HG03442 (cell line): Measurements from ENCODE around the gene SPTBN1.
A peak's percentile ranks its signal among the peaks of the same experiment; 100 is the strongest.
"Not testable (repeated sequence)": the region's sequence is repeated elsewhere in the genome, so short reads cannot be mapped to it uniquely, and the experiment has no call there.

Source experiments
- ATAC-seq: cut with Tn5 transposase; IDR thresholded peaks from one replicate; pipeline ENCODE4 v1.9.1; 2021; ENCODE audit warnings: mild to moderate bottlenecking, moderate library complexity; ENCODE audit not compliant: unreplicated experiment

SPTBN1 gene

DNA sequence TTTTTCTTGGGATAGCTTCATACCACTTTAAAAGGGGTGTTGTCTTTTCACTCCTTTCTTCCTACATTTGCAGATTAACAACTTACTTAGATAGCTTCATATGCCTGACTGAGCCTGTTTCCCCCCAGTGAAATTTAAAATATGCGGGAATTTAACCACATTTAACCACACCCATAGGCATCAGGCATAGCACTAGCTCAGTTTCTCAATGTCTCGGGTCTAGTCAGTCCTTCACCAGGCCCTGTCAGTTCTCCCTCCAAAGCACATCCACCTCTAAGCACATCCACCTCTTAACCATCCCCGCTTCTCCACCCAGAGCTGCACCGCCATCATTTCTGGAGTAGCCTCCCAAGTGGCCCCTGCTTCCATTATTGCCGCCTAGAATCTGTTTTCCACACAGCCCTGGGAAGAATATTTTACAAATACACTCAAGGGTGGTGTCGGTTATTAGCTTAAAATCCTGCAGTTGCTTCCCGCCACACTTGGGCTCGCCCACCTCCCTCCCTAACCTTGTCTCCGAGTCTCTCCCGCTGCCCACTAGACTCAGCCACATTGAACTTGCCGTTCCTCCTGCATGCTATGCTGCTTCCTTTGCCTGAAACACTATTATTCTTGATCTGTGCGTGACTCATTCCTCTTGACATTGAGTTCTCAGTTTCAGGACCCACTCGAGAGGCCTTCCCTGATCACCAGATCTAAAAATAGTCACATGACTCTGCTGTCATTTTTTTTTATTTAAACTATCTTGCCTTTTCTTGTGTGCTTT, 68.3 kb downstream of the SPTBN1 start:
- ATAC-seq, result peak; percentile 91

DNA sequence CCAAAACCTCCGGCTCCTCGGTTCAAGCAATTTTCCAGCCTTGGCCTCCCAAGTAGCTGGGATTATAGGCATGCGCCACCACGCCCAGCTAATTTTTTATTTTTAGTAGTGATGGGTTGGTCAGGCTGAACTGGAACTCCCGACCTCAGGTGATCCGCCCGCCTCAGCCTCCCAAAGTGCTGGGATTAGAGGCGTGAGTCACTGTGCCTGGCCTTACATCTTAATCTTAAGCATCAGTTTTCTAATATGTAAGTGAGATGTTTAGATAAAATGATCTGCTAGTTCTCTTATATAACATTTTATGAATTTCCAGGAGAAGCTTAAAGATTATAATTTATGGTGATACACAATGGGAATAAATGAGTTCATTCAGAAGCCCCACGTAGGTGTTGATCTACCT, 69.2 kb downstream of the SPTBN1 start:
- no peak for ATAC-seq

DNA sequence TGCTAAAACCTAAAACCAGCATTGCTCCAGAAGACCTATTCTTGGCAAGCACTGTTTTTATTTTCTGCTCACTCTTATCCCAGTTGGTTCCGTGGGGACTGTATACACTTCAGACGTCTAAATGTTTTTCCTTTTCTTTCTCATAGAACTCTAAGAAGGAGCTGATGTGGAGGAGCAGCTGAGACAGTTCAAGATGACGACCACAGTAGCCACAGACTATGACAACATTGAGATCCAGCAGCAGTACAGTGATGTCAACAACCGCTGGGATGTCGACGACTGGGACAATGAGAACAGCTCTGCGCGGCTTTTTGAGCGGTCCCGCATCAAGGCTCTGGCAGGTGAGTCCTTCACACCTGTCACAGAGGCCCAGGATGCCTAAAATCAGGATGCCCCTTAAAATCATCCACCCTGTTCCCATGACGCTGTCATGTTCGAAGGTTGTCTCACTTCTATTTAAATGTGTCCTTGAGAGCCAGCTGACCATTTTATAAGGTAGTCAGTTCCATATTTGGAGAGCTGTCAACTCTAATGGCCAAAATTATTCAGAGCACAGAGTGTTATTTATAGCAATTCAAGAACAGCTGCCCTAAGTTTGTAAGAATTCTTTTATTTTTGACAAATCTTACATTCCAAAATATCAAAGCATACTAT, 70.2 kb downstream of the SPTBN1 start:
- ATAC-seq, result no peak

DNA sequence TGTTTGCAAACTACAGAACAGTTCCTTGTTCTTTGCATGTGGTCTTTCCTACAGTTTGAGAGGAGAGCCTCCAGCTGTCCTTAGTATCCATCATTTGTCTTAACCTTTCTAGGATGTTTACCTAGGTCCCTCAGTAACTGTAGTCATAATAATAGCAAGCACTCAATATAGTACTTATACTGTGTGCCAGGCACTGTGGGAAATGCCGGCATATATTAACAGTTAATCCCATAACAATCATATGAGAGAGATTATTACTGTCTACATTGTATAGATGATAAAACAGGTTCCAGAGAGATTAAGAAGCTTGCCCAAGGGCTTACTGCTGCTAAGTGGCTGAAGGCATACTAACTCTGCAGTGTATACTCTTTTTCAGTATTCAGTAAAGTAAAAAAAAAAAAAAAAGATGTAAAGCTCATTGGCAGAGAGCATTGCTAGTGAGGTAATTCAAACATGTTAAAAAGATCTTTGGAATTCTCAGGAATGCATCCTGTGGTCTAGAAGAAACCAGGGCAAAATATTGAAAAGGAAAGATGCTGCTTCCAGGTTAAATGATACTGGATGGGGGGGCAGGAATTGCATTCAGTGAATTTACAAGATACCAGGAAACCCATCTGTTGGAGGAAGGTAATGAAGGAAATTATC, 72.3 kb downstream of the SPTBN1 start:
- ATAC-seq, result no peak

DNA sequence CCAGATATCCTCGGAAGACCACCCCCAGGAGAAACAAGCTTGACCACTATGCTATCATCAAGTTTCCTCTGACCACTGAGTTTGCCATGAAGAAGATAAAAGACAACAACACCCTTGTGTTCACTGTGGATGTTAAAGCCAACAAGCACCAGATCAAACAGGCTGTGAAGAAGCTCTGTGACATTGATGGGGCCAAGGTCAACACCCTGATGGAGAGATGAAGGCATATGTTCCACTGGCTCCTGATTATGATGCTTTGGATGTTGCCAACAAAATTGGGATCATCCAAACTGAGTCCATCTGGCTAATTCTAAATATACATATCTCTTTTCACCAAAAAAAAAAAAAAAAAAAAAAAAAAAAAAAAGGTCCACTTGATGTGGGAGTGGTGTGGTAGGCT, 73.4 kb downstream of the SPTBN1 start:
- ATAC-seq, result not testable (repeated sequence)

DNA sequence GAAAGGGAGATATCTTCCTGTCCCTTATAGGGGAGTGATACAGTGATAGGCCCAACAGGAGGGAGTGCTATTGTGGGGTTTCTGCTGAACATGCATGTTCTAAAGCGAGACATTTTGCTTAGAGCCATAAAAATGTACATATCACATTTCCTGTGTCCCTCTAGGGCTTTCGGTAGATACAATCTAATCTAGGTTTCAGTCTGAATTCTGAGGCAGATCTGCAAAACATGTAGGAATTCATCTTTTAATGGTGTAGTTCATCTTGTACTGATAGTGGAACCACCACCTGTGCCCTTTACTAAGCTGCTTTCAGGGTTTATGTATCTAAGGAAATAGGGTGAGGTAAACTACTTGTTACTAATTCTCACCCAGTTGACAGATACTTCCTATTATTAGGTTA, 73.8 kb downstream of the SPTBN1 start:
- no peak for ATAC-seq

DNA sequence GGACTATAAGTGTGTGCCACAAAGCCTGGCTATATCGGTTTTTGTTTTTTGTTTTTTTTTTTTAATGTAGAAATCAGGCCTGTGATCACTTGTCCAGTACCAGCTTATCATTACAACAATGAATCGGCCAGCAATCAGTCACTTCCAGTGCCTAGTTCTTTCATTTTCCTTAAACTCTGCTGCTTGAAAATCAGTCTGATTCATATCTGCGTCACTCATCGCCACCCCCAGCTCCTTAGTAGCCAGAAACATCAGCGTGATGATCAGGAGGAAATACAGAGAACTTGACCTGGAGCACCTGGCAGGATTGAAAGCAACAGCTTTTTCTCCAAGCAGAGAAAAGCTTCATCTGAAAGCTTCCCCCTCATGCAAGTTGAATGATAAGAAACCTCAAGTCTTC, 75.4 kb downstream of the SPTBN1 start:
- ATAC-seq, result no peak

DNA sequence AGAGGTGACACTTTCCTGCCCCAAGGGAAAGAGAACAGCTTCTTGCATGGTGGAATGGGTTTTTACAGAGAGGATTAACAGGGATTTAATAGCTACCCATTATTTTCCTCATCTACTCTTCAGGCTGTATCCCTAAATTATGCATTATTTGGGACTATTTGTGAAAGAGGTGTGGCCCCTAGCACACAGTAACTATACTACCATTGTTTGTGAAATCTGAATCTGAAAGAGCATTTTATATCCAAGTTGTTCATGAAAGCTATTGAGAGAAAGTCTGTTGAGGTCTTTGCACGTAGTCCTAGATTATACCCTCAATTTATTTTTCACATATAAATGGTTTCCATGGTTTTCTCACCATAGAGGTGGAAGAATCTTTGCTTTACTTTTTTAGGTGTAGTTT, 78.1 kb downstream of the SPTBN1 start:
- no peak for ATAC-seq

DNA sequence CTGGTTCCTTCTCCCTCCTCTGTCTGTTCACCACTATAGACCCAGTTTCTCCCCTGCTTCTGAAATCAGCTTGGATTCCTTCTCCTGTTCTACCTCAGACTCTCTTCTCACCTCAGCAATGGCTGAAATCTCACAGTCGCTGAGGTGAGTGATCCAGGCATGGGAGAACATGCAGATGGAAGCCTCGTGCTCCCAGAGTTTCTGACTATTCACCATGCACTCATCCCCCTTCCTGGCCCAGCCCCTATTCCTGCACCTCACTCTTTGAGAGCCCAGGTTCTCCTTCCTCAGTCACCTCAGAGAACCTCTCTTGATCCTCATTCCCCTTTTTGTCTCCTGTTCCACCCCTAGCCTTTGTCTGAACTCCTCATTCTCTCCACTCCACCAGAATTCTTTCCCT, 78.5 kb downstream of the SPTBN1 start:
- ATAC-seq, result no peak

DNA sequence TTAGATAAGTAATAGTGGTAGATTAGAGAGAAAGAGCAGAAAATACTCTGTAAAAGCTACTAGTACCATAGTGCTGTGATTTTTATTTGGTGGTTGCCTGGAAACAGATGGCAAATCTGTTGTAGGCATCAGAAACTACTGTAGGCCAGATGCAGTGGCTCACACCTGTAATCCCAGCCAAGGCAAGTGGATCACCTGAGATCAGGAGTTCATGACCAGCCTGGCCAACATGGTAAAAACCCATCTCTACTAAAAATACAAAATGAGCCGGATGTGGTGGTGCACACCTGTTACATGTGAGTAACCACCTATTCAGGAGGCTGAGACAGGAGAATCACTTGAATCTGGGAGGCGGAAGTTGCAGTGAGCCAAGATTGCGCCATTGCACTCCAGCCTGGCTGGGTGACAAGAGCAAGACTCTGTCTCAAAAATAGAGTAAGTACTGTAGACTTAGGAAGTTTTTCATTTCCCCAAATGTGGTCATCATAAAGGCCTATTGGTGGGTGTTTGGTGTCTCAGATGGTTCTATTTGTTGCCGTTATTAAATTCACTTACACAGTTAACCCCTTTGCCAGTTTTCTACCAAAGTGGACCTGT, 79.6 kb downstream of the SPTBN1 start:
- no peak for ATAC-seq

DNA sequence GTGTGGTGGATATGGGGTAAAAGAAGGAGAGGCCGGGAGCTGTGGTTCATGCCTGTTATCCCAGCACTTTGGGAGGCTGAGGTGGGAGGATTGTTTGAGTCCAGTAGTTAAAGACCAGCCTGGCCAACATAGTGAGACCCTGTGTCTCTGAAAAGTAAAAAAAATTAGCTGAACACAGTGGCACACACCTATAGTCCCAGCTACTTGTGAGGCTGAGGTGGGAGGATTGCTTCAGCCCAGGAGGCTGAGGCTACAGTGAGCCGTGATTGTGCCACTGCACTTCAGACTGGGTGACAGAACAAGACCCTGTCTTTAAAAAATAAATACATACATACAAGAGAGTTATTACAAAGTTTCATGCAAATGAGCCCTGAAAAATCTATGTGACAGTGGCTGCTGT, 80.6 kb downstream of the SPTBN1 start:
- no peak for ATAC-seq

DNA sequence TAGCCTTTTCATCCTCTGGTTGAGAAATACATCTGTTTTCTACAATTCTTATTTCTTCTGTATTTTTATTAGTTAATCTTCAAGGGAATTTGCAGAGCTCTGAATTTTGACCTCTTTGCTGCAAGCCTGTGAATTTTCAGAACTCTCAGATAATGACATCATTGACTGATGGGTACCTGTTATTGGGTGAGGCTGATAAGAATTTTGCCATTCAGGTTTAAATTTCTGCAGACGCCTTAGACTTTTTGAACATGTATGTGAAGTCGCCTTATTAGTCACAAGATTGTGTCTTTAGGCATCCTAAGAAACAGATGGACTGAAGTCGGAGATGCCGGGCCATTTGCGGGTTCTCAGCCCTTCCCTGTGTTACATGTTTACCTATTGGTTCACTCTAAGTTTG, 82.4 kb downstream of the SPTBN1 start:
- ATAC-seq, result no peak

DNA sequence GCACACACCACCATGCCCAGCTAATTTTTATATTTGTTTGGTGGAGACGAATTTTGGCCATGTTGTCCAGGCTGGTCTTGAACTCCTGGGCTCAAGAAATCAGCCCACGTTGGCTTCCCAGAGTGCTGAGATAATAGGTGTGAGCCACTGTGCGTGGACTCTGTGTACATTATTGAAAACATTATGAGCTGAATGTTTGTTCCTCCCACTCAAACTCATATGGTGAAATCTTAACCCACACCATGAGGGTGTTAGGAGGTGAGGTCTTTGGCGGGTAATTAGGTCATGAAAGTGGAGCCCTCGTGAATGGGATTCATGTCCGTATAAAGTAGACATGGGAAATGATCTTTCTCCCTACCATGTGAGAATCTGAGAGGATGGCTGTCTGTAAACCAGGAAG, 83.6 kb downstream of the SPTBN1 start:
- ATAC-seq, result no peak

DNA sequence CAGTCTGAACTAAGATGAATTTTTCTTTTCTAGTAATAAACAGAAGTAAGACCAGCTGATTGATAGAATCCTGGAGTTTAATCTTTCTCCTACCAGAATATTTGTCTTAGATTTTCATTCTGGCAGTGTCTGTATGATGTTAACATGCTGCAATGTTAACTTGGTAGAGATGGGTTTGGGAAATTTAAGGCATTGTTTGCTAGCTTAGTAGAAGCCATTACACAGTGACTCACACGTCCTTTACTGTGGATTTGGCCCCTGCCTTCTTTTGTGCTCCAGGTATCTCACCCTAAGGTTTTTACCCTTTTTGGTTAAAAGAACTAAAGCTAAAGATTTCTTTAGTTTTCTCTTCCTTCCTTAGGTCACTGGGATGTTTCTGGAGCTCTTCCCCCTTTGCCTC, 84.1 kb downstream of the SPTBN1 start:
- ATAC-seq, result no peak

DNA sequence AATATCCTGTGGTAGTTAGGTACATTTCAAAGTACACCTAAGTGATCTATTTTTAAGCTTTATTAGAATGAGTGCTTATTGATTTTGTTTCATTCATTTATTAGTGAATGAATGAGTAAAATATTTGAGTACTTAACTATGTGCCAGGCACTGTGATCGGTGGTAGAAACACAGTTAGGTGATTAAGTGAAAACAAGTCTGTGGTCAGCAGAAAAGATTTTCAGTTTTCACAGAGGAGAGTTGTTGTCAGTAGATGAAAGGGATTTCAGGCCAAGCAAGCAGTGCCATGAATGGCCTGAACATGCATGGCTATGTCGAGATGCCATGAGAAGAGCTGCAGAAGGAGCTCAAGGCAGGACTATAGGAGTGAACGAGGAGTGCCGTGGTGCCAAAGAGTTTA, 85.9 kb downstream of the SPTBN1 start:
- ATAC-seq, result no peak

DNA sequence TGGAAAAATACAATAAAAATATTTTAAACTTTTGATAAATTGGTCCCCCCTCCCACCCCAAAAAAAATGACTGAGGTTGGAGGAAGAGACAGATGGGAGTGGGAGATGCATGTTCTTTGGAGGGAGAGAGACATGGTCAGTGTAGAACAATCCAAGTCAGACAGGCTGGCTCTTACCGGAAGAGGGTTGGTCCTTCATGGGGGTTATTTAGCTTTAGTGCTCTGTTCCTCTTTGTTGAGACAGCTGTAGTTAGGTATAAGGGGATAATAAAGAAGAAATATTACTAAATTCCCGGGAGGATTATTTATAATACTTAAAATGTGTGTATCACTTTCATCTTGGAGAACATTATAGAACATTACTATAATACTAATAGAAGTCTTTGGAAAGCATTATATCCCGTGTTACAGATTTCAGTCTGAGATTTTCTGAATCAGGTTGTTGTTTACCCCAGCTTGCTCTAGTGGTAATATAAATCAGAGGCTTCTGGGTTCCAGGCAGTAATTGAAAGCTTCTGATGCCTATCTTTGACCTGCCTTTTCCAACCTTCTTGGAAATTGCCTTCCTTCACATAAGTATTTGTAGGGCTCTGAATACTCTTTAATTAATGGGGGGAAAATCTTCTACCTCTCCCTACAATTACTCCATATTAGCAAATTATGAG, 87.7 kb downstream of the SPTBN1 start:
- no peak for ATAC-seq

DNA sequence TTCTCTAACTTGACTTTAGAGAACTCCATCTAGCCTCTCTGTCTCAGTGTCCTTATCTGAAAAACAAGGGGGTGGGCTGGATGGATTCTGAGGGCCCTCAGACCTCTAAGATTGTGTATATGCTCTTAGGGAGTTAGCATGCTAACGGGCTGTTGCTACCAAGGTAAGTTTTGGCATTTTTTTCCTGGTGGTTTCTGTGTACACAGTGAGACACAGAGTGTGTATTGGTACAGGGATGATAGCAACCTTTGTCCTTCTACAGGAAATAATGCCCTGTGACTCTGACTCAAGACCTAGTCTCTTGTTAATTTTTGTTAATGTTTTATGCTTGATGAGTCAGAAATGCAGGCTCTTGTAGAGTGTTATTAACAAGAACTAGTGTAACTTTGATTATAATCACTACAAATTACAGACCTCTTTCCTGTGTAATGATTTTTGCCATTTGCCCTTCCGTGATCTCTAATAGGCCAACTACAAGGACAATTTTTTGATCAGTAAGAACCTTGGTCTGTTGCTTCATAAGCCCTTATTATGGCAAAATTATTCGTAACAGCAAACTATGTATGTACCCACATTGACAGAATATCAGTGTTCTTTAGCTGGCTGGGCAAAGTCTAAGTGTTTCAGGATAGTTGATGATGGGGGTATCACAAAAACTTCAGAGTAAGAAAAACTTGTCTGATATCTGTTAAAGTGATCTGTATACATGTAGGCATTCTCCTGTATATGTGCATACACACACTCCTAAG, 89.7 kb downstream of the SPTBN1 start:
- peak; percentile 57 for ATAC-seq

DNA sequence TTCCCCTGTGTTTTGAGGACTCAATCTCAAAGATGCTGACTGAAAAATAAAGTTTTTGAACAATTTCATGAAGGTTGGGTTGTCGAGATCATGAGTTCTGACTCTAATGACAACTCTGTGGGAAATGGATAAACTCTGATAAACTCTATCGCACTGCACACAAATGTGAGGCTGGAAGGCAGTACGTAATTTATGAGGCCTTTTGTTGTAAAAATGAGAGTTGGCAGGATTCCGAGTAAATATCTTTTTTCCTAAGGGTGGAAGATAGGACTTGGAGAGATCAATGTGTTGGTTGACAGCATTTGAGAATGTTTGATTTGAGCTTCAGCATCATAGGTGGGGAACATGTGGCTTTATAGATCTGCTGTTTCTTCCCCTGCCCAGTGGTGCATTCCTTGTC, 90.4 kb downstream of the SPTBN1 start:
- no peak for ATAC-seq

DNA sequence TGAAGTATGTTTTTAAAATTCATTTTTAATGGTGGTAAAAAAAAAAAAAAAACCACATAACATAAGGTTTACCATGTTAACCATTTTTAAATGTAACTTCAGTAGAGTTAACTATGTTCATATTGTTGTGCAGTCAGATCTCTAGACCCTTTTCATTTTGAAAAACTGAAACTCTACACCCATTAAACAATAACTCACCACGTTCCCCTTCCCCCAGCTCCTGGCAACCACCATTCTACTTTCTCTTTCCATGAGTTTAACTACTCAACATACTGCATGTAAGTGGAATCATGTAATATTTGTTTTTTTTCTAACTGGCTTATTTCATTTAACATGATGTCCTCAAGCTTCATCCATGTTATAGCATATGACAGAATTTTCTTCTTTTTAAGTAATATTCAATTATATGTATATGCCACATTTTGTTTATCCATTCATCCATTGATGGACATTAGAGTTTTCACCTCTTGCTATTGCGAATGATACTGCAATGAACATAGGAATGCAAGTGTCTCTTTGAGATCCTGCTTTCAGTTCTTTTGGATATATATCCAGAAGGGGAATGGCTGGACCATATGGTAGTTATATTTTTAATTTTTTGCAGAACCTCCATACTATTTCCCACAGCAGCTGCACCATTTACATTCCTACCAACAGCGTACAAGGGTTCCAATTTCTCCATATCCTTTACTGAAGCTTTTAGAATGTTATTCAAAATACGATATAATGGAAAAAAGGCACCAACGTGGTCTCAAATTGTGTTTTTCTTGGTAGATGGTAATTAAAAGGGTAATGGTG, 91.0 kb downstream of the SPTBN1 start:
- peak; percentile 34 for ATAC-seq

DNA sequence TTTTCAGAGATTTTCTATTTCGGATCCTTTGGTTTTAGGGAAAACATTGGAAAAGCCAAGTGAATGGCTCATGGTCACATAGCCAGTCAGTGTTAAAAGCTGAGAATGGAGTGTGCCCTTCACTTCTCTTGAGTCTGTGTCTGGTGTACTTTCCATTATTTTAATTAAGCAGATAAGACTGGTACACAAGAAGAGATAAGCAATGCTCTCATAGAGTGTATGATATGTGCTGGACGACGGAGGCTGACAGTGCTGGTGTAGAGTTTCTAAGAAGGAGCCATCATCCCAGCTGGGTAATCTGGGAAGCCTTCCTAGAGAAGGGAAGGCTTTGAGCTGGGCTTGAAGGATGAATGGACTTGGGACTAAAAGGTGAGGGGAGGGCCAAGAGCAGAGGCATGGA, 93.3 kb downstream of the SPTBN1 start:
- no peak for ATAC-seq
